BE2C (cell line): ENCODE results near the gene PRR16.

ENCODE experiments used
- DNase-seq: peaks from one replicate; pipeline ENCODE4 v3.0.0-alpha.2; 2020
- H3K27me3 ChIP-seq: fragments of 250-450 bp; sonication (Bioruptor Pico); 2 replicates; pipeline ENCODE4 v1.5.1; 2020; ENCODE audit warnings: mild to moderate bottlenecking
- H3K36me3 ChIP-seq: fragments of 250-450 bp; sonication (Bioruptor Pico); 2 replicates; pipeline ENCODE4 v1.5.1; 2020; ENCODE audit warnings: mild to moderate bottlenecking
- H3K4me1 ChIP-seq: fragments of 250-450 bp; sonication (Bioruptor Pico); 2 replicates; pipeline ENCODE4 v1.5.1; 2020
- H3K4me3 ChIP-seq: 2 replicates; pipeline ENCODE4 v1.5.1; 2011; ENCODE audit warnings: low read depth, low read length
- H3K9me3 ChIP-seq: fragments of 250-450 bp; sonication (Bioruptor Pico); 2 replicates; pipeline ENCODE4 v1.5.1; 2020
- TF ChIP-seq, protein P1 (sequence below): IDR thresholded peaks from 2 replicates; pipeline ENCODE4 v1.5.1; 2012; ENCODE audit warnings: mild to moderate bottlenecking, low read depth, low read length

PRR16 gene

DNA sequence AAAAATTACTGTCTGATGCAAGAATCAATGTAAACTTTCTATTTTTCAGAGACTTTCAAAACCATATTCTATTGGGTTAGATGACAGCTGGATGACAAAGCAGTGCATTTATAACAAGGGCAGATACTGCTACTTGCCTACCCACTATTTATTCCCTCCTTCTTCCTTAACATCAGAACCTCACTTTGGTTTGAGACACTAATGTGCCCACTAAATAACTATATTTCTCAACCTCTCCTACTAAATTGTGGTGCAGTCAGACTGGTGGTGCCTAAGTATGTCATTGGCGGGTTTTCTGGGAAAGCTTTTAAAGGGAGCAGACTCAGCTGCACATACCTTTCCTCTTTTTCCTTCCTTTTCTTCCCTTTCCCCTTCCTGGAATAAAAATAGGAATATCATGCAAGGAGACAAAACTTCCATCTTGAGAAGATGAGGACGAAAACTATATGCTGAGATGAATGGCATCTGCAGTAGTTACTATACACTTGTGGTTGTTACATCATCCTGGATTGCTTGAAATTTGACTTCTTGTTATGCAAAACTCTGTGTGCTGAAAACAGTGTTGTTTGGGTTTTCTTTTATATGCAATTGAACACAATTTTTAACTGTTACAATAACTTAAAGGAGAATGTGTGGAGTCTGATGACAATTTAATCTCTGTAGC lies 43.8 kb downstream of the PRR16 start:
- Histone ChIP-seq H3K4me1 (peaks cover 13% of the 10 kb centered on the region), H3K36me3 (no peaks in the 10 kb centered on the region), H3K4me3 (no peak overlapping the region), H3K27me3 (no peaks in the 10 kb centered on the region), H3K9me3 (no peaks in the 10 kb centered on the region)
- TF ChIP-seq, protein P1, sequence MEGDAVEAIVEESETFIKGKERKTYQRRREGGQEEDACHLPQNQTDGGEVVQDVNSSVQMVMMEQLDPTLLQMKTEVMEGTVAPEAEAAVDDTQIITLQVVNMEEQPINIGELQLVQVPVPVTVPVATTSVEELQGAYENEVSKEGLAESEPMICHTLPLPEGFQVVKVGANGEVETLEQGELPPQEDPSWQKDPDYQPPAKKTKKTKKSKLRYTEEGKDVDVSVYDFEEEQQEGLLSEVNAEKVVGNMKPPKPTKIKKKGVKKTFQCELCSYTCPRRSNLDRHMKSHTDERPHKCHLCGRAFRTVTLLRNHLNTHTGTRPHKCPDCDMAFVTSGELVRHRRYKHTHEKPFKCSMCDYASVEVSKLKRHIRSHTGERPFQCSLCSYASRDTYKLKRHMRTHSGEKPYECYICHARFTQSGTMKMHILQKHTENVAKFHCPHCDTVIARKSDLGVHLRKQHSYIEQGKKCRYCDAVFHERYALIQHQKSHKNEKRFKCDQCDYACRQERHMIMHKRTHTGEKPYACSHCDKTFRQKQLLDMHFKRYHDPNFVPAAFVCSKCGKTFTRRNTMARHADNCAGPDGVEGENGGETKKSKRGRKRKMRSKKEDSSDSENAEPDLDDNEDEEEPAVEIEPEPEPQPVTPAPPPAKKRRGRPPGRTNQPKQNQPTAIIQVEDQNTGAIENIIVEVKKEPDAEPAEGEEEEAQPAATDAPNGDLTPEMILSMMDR = no peak
- DNase-seq = no peak

DNA sequence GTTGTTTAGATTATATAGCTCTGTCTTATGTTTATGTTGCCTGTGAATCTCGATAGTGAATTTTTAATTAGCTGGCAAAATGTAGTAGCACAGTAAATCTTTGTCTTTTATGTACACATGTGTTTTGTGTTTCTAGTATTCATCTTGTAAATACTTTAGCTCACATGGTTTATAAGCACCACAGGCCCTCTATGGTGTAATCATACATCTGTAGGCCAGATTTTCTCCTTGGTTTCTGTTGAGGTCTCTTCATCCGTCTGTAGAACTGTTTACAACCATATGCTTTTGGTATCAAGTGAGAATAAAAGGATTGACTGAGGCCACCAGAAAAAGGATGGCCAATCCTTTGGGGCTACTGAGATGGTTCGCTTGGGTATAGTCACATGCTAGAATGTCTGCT lies 45.0 kb downstream of the PRR16 start:
- H3K27me3 ChIP-seq = no peaks in the 10 kb centered on the region
- TF ChIP-seq, protein P1 = no peak
- no peaks in the 10 kb centered on the region for H3K9me3 ChIP-seq
- DNase-seq = no peak
- no peak overlapping the region for H3K4me3 ChIP-seq
- no peaks in the 10 kb centered on the region for H3K36me3 ChIP-seq
- H3K4me1 ChIP-seq = peaks cover 13% of the 10 kb centered on the region

DNA sequence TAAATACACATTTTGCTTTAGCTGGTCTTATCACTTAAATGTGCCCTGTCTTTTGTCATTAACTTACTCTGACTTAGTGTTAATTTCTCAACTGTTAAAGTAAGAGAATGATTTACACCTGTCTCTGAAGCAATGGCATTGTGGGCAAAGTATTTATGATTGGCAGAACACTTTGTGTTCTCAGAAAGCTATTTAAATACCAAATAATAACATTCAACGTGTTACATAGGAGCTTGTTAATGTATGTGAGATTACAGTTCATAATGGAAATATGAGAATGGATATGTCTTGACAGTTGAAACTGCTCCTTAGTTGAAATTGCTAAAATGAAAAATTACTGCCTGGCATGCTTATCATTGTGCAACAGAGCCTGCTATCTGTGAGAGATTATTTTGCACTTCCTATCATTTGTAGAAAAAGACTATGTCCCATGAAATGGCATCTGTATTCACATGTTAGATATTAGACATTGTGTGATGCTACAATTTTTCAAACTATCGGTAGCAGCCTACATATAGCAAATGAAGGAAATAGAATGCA lies 46.1 kb downstream of the PRR16 start:
- no peaks in the 10 kb centered on the region; the same call in 1 of the 2 replicates for H3K27me3 ChIP-seq
- H3K4me3 ChIP-seq = no peak overlapping the region
- no peak for DNase-seq
- no peaks in the 10 kb centered on the region for H3K36me3 ChIP-seq
- TF ChIP-seq, protein P1 = no peak
- peaks cover 13% of the 10 kb centered on the region for H3K4me1 ChIP-seq
- no peaks in the 10 kb centered on the region for H3K9me3 ChIP-seq

DNA sequence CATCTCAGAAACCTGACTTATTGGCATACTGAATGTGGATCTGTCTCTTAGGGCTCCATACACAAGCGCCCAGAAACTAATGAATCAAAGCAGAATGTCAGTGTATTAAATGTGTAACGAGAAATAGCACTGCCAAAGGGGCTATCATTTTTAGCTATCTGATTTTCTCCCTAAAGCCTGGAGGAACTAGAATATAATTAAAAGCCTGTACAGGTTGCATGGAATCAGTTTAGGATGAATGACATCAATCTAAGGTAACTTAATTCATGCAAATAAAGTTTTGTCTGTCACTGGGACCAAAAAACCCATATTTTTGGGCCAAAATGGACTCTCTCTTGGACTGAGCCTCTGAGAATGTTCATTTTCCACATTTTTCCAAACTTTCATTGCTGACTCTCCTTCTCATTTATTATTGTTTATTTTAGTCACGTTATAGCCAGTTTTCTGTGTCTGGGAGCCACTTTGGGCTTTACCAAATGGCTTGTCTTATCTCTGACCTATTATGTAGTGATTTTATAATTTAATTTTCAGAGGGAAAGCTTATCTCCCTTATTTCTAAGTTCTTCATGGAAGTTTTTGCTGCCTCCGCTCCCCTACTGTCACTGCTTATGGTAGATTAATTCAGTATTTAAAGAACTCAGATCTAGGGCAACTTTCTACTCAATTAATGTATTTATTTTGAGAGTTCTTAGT lies 47.0 kb downstream of the PRR16 start:
- H3K36me3 ChIP-seq = no peaks in the 10 kb centered on the region
- TF ChIP-seq, protein P1 = no peak
- H3K4me3 ChIP-seq = no peak overlapping the region; the same call in none of the 2 replicates
- H3K9me3 ChIP-seq = no peaks in the 10 kb centered on the region
- no peak for DNase-seq
- peaks cover 13% of the 10 kb centered on the region for H3K4me1 ChIP-seq
- H3K27me3 ChIP-seq = no peaks in the 10 kb centered on the region; the same call in 1 of the 2 replicates

DNA sequence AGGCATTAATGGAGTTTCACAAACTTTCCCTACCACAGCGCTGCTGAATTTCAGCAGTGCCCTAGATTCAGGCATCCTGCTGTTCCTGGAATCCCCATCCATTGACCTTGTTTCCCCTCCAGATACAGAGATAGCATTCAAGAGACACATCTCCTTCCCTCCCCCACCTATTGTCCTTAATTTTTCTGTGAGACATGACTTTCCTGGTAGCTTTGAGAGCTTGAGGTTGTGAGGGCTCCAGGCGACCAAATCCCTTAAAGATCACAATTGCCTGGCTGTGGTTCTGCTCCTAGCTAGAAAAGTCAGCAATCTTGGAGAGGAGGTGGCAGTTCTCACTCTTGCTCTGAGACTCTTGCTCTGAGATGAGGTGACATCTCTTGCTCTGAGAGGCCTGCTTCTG lies 48.0 kb downstream of the PRR16 start:
- Histone ChIP-seq H3K9me3 (no peaks in the 10 kb centered on the region), H3K27me3 (no peaks in the 10 kb centered on the region; the same call in 1 of the 2 replicates), H3K36me3 (no peaks in the 10 kb centered on the region), H3K4me1 (peaks cover 13% of the 10 kb centered on the region), H3K4me3 (no peak overlapping the region)
- no peak for DNase-seq
- TF ChIP-seq, protein P1 = no peak
